OCI-M2 (cell line): ENCODE measurements around the gene ZMAT3.
"Not testable (repeated sequence)": the region's sequence is repeated elsewhere in the genome, so short reads cannot be mapped to it uniquely, and the experiment has no call there.

Experiments
- DNase-seq: peaks from one replicate; lab custom pipeline; 2025; ENCODE audit not compliant: unreplicated experiment; lab: John Stamatoyannopoulos, UW

ZMAT3 gene

GRCh38 chr3:179071323-179072099 is at the start of gene ZMAT3:
TSS of gene ZMAT3 (minus strand) at chr3:179071809. CDS start at chr3:179067752, 4,057 bp downstream.
- no peak for DNase-seq

DNA sequence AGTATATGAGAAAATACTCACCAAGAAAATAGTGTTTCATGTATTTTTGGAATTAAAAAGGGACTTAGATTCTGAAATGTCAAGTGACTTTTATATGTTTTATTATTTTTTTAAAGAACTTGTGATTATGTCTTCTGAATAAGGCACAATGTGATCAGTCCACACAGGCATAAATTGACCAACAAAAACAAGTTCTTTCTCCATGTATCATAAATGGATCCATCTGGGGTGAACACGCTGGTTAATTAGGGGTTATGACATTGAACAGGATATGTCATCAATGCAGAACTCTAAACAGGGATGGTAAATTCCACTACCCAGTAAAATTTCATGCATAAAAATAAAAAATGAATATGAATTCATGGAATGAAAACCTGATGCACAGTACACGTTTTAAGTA is 45.2 kb upstream of the ZMAT3 start:
- DNase-seq, result no peak

DNA sequence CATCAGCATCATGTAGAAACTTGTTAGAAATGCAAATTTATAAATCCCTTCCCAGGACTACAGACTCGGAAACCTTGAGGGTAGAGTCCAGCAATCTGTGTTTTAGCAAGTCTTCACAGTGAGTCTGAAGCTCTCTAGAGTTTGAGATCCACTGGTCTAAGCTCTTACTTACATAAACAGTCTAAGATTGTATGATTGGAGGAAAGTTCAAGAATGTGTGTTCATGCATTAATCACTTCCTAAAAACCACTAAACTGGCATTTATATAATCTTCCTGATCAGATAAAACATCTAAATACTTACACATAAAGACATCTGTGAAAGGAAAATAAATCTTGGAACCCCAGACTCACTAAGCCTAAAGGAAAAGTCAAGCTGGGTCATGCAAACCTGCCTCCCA is 43.8 kb upstream of the ZMAT3 start:
- DNase-seq, result not testable (repeated sequence)

DNA sequence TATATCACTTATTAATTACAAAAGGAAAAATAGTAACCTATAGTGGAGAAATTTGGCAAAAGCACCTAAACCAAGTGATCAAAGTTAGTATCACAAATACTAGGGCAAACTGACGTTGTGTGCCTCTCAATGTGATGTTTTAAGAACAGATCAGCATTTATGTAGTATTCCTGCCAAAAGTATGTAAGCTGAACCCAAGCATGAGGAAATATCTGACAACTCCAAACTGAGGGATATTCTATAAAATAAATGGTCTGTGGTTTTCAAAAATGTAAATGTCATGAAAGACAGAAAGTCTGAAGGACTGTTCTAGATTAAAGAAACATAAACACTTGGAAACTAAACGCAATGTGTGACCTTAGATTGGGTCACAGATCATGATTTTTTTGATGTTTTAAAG is 42.3 kb upstream of the ZMAT3 start:
- no peak for DNase-seq

GRCh38 chr3:179108086-179108485 is 36.5 kb upstream of the ZMAT3 start:
- no peak for DNase-seq

GRCh38 chr3:179107617-179108016 is 36.0 kb upstream of the ZMAT3 start:
- DNase-seq, result no peak

DNA sequence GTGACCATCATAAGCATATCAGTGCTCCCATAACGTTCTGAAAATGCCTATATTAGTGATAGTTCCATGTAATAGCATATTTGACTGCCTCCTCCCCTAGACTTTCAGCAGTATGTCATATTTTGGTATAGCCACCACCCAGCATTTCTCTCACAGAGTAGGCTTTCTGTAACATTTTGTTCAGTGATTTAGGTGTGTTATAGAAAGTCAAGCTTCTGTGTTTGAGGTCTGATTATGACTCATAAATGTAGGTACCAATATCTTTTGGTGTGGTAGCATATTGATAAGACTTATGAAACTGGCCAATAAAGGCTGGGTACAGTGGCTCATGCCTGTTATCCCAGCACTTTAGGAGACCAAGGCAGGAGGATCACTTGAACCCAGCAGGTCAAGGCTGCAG is 34.3 kb upstream of the ZMAT3 start:
- DNase-seq, result no peak

DNA sequence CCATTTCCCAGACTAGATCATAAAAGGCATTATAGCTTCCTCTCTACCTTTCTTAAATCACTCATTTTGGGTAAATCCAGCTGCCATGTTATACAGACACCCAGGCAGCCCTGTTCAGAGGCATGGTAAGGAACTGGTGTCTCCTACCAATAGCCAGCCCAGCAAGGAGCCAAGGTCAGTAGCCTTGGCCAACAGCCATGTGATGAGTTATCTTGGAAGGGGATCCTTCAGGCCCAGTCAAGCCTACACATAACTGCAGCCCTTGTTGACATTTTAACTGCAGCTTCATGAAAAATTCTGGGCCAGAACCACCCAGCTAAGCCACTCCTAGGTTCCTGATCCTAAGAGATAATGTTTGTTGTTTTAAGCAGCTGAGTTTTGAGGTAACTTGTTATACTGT is 29.0 kb upstream of the ZMAT3 start:
- DNase-seq, result no peak

DNA sequence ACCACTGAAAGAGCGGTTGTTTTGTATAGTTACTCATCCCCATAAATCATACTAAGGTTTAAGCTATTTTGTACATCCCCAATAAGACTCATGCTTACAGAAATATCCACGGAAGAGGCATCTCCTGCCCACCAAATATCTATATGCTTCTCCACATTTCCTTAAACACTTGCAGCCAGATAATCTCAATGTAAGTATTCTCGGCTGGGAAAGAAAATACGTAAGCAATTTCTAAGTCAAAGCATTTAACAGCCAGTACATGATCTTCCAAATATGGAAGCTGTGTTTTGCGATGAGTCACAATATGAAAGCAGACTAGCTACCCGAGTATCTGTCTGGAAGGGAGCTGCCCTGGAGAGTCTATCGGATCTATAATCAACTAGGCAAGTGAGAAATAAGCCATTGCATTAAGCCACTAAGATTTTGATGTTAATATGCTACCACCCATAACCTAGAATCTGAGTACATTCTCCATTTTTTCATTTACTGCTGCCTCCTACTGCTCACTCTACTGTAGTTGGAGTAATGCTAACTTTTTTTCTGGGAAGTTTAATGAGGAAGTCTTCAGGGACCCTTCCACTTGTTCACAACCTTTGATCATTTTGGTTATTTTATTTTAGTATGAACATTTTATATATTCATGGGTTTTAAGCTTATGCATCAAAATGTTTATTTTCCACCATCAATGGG is 26.9 kb upstream of the ZMAT3 start:
- DNase-seq, result no peak

GRCh38 chr3:179093807-179094206 is 22.2 kb upstream of the ZMAT3 start:
- DNase-seq, result no peak

DNA sequence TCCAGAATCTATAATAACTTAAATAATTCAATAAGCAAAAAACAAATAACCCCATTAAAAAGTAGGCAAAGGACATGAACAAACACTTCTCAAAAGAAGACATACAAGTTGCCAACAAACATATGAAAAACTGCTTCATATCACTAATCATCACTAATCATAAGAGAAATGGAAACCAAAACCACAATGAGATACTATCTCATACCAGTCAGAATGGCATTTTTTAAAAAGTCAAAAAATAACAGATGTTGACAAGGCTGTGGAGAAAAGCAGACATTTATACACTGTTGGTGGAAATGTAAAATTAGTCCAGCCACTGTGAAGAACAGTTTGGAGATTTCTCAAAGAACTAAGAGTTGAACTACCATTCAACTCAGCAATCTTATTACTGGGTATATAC is 19.5 kb upstream of the ZMAT3 start:
- DNase-seq, result no peak

- DNase-seq, result no peak
Measured at GRCh38 chr3:179088306-179088705, 16.7 kb upstream of the ZMAT3 start.

GRCh38 chr3:179083977-179084376 is 12.4 kb upstream of the ZMAT3 start:
- DNase-seq, result no peak

GRCh38 chr3:179082416-179082815 is 10.8 kb upstream of the ZMAT3 start:
- no peak for DNase-seq

DNA sequence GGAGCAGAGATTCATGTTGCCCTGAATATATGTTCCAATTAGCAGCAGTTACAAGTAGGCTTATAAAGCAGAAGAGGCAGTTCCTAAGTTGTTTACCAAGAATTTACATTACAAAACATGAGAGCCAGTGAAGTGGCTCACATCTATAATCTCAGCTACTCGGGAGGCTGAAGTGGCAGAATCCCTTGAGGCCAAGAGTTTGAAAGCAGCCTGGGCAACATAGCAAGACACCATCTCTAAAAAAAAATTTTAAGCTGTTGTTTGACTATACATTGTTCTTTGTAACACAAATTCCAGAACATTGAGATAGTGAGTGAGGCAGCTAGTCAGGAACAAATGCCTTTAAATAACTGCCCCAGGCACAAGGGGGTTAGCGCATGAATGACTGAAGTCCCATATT is 10.3 kb upstream of the ZMAT3 start:
- DNase-seq, result no peak

DNA sequence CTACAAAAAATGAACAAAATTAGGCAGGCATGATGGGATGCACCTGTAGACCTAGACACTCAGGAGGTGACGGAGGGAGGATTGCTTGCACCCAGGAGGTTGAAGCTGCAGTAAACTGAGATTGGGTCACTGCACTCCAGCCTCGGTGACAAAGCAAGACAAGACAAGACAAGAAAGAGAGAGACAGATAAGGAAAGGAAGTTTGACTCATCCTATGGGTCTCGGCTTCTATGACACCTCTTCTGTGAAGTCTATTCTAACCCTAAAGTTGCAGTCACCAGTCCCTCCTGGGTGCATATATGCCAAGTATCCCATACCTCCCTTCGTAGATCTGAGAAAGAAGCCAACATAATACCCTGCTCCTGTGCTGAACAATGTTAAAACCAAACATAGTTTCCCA is 7.9 kb upstream of the ZMAT3 start:
- DNase-seq, result no peak

- DNase-seq, result no peak
Measured at GRCh38 chr3:179076243-179077027, 4.8 kb upstream of the ZMAT3 start.

DNA sequence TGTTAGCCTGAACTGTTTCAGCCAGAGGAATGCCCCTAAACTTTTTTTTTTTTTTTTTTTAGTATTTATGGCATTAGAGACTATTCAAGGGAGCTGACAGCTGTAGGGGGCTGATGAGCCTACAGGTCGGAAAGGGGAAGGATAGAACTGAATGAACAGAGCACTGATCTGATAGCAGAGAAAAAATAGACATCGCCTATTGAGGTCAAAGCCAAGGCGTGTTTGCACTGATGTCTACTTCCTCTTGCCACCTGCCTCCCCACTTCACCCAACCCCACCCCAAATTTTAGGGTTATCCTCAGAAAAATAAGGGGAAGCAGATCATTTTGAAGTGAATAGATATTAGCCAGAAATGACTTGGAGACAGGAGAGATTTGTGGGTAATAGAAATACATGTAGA is 3.0 kb upstream of the ZMAT3 start:
- no peak for DNase-seq

GRCh38 chr3:179073816-179074215 is 2.2 kb upstream of the ZMAT3 start:
- no peak for DNase-seq

DNA sequence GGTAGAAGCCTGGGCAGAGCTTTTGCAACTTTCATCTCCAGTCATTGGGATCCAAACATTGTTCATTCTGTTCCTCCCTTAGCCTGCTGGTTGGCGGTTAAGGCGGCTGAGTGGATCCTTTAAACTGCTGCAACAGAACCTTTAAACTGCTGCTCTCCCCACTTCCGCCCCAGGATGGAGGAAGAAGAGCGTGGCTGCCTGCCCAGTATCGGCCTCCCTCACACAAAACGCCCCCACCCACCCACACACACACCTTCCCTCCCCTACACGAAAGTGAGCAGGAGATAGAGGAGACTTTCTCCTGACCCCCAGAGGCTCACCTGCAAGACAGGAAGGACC is 460 bp upstream of the ZMAT3 start:
- no peak for DNase-seq

- no peak for DNase-seq
Measured at GRCh38 chr3:179071027-179071322, 634 bp downstream of the ZMAT3 start.

DNA sequence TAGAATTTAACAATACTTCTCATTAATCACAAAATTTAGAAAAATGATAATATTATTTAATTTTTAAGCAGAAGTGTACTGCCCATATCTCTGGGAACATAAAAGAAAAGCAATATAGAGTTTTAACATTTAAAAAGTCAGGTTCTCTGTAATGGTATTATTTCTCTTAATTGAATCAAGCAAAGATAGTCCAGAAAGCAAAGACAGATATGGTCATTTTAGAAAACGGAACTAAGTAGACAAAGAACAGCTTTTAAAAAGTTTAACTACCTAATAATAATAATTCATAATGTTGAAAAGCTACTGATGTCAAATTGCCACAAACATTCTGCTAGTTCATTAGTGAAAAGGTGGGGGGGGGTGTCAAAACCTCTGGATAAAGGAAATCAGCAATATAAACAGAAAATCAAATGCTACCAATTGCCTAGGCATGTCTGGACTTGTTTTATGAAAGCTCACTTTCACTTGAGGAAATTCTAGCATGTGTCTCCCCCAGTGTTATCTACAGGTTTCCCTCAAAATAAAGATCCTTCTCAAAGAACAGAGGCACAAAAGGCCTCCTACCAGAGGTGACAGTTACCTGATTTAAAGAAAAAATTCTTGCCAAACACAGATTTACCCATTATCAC is 1.7 kb downstream of the ZMAT3 start:
- DNase-seq, result no peak
